GDM1 (cell line): Measurements from ENCODE around the gene ZNF774.
A peak's percentile ranks its signal among the peaks of the same experiment; 100 is the strongest.
"Not testable (repeated sequence)": the region's sequence is repeated elsewhere in the genome, so short reads cannot be mapped to it uniquely, and the experiment has no call there.

Experiments used
- DNase-seq: peaks from one replicate; lab custom pipeline; 2025; lab: John Stamatoyannopoulos, UW

The ZNF774 gene

GRCh38 chr15:90352107-90352893 is at the start of gene ZNF774:
Gene ZNF774 (plus strand): TSS chr15:90352284. CDS start chr15:90354661, 2,377 bp downstream.
- DNase-seq, result peak; percentile 85

- DNase-seq, result not testable (repeated sequence)
Measured at GRCh38 chr15:90305355-90305754, 46.7 kb upstream of the ZNF774 start.

GRCh38 chr15:90305932-90306331 is 46.2 kb upstream of the ZNF774 start:
- DNase-seq, result no peak

- DNase-seq, result no peak
Measured at GRCh38 chr15:90306560-90306959, 45.5 kb upstream of the ZNF774 start.

- no peak for DNase-seq
Measured at GRCh38 chr15:90307661-90308060, 44.4 kb upstream of the ZNF774 start.

GRCh38 chr15:90309020-90309419 is 43.1 kb upstream of the ZNF774 start:
- DNase-seq, result no peak

- no peak for DNase-seq
Measured at GRCh38 chr15:90315278-90315982, 36.7 kb upstream of the ZNF774 start.

- no peak for DNase-seq
Measured at GRCh38 chr15:90316139-90316538, 35.9 kb upstream of the ZNF774 start.

GRCh38 chr15:90318591-90318990 is 33.5 kb upstream of the ZNF774 start:
- no peak for DNase-seq

GRCh38 chr15:90320062-90320884 is 31.8 kb upstream of the ZNF774 start:
- peak; percentile 68 for DNase-seq

- DNase-seq, result no peak
Measured at GRCh38 chr15:90320885-90321278, 31.2 kb upstream of the ZNF774 start.

GRCh38 chr15:90322538-90322937 is 29.5 kb upstream of the ZNF774 start:
- DNase-seq, result no peak

GRCh38 chr15:90325726-90326125 is 26.4 kb upstream of the ZNF774 start:
- DNase-seq, result no peak

GRCh38 chr15:90326441-90326840 is 25.6 kb upstream of the ZNF774 start:
- no peak for DNase-seq

- no peak for DNase-seq
Measured at GRCh38 chr15:90327311-90327710, 24.8 kb upstream of the ZNF774 start.

GRCh38 chr15:90334304-90334731 is 17.8 kb upstream of the ZNF774 start:
- no peak for DNase-seq

GRCh38 chr15:90336705-90337141 is 15.4 kb upstream of the ZNF774 start:
- DNase-seq, result peak; percentile 86

- DNase-seq, result peak; percentile 65
Measured at GRCh38 chr15:90337256-90337655, 14.8 kb upstream of the ZNF774 start.

GRCh38 chr15:90338532-90338931 is 13.6 kb upstream of the ZNF774 start:
- DNase-seq, result no peak

GRCh38 chr15:90340345-90340744 is 11.7 kb upstream of the ZNF774 start:
- DNase-seq, result no peak

- no peak for DNase-seq
Measured at GRCh38 chr15:90343302-90343790, 8.7 kb upstream of the ZNF774 start.

- no peak for DNase-seq
Measured at GRCh38 chr15:90344662-90345061, 7.4 kb upstream of the ZNF774 start.
